ENCODE results near the gene PPOX. TPM values are rescaled to one million over a fixed set of nuclear protein-coding genes. Genes with fewer than 3 reads are reported as not detected.

The PPOX gene
- total RNA-seq, 1 experiment from 2014 or later, result 25.4 TPM

DNA sequence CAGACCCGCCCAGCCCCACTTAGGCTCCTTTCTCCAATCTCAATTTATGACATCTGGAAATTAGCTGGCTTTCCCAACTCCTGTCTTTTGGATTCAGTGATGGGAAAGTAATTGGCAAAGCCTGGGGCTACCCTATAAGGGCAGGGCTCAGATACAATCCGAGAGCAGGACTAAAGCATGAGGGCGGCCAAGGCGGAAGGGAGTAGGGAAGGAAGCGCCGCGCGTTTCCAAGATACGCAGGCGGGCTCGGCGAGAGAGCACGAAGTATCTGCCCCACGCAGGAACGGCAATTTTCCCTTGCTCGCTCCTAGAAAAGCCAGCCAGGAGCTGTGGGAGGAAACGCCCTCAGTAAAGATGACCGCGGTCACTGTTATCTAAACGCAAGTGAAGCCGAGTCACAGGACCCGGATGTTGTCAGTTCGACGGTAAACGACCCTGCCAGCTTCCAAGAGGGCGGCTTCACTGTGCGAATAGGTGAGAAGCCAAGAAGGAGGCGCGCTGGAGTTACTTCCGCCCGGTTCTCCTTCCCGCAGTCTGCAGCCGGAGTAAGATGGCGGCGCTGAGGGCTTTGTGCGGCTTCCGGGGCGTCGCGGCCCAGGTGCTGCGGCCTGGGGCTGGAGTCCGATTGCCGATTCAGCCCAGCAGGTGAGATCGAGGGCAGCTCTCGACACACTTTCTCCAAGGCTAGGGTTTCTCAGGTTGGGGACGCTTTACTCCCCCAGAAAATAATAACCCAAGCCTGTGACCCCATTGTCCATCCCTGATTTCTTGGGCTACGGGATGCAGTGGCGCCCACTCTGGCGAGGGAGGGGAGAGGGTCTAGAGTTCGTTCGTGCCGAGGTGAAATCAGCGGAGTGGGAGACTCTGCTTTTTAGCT, 35.8 kb downstream of the PPOX start, which contains the start of gene NDUFS2:
Gene NDUFS2 (plus strand): TSS at position 532 of the 877 bp plus-strand sequence. CDS start 19 bp downstream, at position 551.
- no TSS peak for BruUV-seq (replicated peaks)
- DNase-seq, result peak; percentile 95 to 98
- ChIA-PET POLR2A (interaction anchor here (0.5 to 2.3 kb wide), 13 partner anchors 9 to 188 kb away, joined by 3 to 41 read pairs (median 7); partner anchors contain the start of genes APOA2, B4GALT3, PPOX and SDHC), CTCF (interaction anchor here (0.8 to 1.9 kb wide), 13 partner anchors 11 to 238 kb away, joined by 3 to 34 read pairs (median 4); partner anchors contain the start of genes APOA2, SDHC and TOMM40L)
- Histone ChIP-seq H3K27me3 (replicated peaks; ENCODE audit: control insufficient read depth, insufficient read depth, low read length) (no peaks in the 10 kb centered on the region), H3K36me3 (ENCODE audit: control insufficient read depth, insufficient read depth, low read length) (peaks cover 3% of the 10 kb centered on the region), H3K4me1 (peaks cover 13% of the 10 kb centered on the region; the same call in 1 of the 2 replicates), H3K9me3 (no peaks in the 10 kb centered on the region), H3K4me3 (ENCODE audit: low read depth, low read length) (peak within 1 kb of the TSS; percentile 58)
- Mint-ChIP-seq H3K9me3 (ENCODE audit: unreplicated experiment) (no peaks in the 10 kb centered on the region), H3K4me1 (ENCODE audit: low read depth, unreplicated experiment) (peaks cover 20% of the 10 kb centered on the region), H3K36me3 (ENCODE audit: insufficient read depth, unreplicated experiment) (peaks cover 16% of the 10 kb centered on the region), H3K27ac (ENCODE audit: unreplicated experiment) (peak within 1 kb of the TSS; percentile 85), H3K4me3 (ENCODE audit: unreplicated experiment) (peak within 1 kb of the TSS; percentile 83), H3K27me3 (ENCODE audit: insufficient read depth, unreplicated experiment) (no peaks in the 10 kb centered on the region)
- TF ChIP-seq, protein P1, sequence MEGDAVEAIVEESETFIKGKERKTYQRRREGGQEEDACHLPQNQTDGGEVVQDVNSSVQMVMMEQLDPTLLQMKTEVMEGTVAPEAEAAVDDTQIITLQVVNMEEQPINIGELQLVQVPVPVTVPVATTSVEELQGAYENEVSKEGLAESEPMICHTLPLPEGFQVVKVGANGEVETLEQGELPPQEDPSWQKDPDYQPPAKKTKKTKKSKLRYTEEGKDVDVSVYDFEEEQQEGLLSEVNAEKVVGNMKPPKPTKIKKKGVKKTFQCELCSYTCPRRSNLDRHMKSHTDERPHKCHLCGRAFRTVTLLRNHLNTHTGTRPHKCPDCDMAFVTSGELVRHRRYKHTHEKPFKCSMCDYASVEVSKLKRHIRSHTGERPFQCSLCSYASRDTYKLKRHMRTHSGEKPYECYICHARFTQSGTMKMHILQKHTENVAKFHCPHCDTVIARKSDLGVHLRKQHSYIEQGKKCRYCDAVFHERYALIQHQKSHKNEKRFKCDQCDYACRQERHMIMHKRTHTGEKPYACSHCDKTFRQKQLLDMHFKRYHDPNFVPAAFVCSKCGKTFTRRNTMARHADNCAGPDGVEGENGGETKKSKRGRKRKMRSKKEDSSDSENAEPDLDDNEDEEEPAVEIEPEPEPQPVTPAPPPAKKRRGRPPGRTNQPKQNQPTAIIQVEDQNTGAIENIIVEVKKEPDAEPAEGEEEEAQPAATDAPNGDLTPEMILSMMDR (IDR thresholded peaks at IDR 0.05; ENCODE audit: insufficient read depth in 1 of 2, low read depth in 1 of 2, low read length in 1 of 2, severe bottlenecking in 1 of 2, unreplicated experiment in 1 of 2), result peak in 1 of 2 experiments; percentile 61
- intact Hi-C loops (cut with micrococcal nuclease; ENCODE audit: unreplicated experiment), result no loop called here

DNA sequence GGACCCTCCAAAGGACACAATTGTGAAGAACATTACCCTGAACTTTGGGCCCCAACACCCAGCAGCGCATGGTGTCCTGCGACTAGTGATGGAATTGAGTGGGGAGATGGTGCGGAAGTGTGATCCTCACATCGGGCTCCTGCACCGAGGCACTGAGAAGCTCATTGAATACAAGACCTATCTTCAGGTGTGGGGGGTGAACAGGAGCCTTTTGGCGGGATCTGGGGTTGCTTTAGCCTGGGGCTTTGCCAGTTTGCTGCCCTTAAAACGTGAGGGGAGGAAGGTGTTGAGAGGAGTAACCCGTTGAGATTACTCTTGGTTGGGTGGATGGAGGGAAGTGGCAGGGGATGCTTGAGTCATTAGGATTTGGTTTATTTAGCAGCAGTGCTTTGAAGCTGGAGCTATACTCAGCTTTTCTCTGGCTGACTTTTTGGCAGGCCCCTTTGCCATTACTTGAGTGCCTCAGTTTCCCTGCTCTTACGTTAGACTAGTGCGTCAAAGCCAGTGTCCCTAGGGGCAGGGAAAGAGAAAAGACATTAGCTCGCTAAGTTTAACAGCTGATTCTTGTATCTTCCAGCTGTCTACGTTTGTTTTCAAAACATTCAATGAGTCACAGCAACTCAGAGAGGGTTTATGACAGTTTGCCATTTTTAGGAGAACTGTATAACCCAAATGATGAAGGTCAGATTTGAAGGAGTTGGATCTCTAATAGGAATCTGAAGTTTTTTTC, 40.4 kb downstream of the PPOX start:
- Histone ChIP-seq H3K4me1 (peaks cover 23% of the 10 kb centered on the region), H3K9me3 (no peaks in the 10 kb centered on the region), H3K27me3 (replicated peaks; ENCODE audit: control insufficient read depth, insufficient read depth, low read length) (no peaks in the 10 kb centered on the region), H3K4me3 (ENCODE audit: low read depth, low read length) (no peak overlapping the region), H3K36me3 (ENCODE audit: control insufficient read depth, insufficient read depth, low read length) (peaks cover 9% of the 10 kb centered on the region)
- Mint-ChIP-seq H3K36me3 (ENCODE audit: insufficient read depth, unreplicated experiment) (peaks cover 41% of the 10 kb centered on the region), H3K27me3 (ENCODE audit: insufficient read depth, unreplicated experiment) (no peaks in the 10 kb centered on the region), H3K9me3 (ENCODE audit: unreplicated experiment) (no peaks in the 10 kb centered on the region), H3K4me1 (ENCODE audit: low read depth, unreplicated experiment) (peaks cover 23% of the 10 kb centered on the region), H3K4me3 (ENCODE audit: unreplicated experiment) (no peak overlapping the region), H3K27ac (ENCODE audit: unreplicated experiment) (no peak overlapping the region)
- ChIA-PET POLR2A (no interaction called here), CTCF (interaction anchor here (1.1 kb wide), 1 partner anchor 19 kb away, joined by 8 read pairs; the partner anchor contains the start of gene TOMM40L)
- no TSS peak for BruUV-seq (replicated peaks)
- intact Hi-C loops (cut with micrococcal nuclease; ENCODE audit: unreplicated experiment), result no loop called here
- DNase-seq, result no peak
- TF ChIP-seq, protein P1 (IDR thresholded peaks at IDR 0.05; ENCODE audit: insufficient read depth in 1 of 2, low read depth in 1 of 2, low read length in 1 of 2, severe bottlenecking in 1 of 2, unreplicated experiment in 1 of 2), result no peak

DNA sequence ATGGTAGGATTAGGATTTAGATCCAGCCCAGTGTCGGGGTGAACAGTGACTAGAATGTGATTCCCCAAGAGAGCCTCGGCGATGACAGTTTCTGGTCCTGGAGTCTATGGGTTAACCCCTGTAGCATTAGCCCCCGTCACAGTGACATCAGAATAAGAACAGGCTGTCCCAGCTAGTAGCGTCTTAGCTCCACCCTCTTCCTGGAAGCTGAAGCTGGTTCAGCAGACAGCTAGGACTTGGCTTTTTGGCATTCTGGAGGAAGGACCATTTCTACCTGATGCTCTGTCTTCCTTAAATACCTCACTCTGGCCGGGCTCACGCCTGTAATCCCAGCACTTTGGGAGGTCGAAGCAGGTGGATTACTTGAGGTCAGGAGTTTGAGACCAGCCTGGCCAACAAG, 40.9 kb downstream of the PPOX start:
- BruUV-seq (replicated peaks), result no TSS peak
- intact Hi-C loops (cut with micrococcal nuclease; ENCODE audit: unreplicated experiment), result no loop called here
- no peak for DNase-seq
- Histone ChIP-seq H3K4me1 (peaks cover 21% of the 10 kb centered on the region), H3K4me3 (ENCODE audit: low read depth, low read length) (no peak overlapping the region), H3K27me3 (replicated peaks; ENCODE audit: control insufficient read depth, insufficient read depth, low read length) (no peaks in the 10 kb centered on the region), H3K36me3 (ENCODE audit: control insufficient read depth, insufficient read depth, low read length) (peaks cover 9% of the 10 kb centered on the region), H3K9me3 (no peaks in the 10 kb centered on the region)
- no peaks in the 10 kb centered on the region for H3K27me3 Mint-ChIP-seq (ENCODE audit: insufficient read depth, unreplicated experiment)
- TF ChIP-seq, protein P1 (IDR thresholded peaks at IDR 0.05; ENCODE audit: insufficient read depth in 1 of 2, low read depth in 1 of 2, low read length in 1 of 2, severe bottlenecking in 1 of 2, unreplicated experiment in 1 of 2), result no peak
- H3K4me3 Mint-ChIP-seq (ENCODE audit: unreplicated experiment), result no peak overlapping the region
- peaks cover 42% of the 10 kb centered on the region for H3K36me3 Mint-ChIP-seq (ENCODE audit: insufficient read depth, unreplicated experiment)
- H3K4me1 Mint-ChIP-seq (ENCODE audit: low read depth, unreplicated experiment), result peaks cover 19% of the 10 kb centered on the region
- ChIA-PET CTCF (interaction anchor here (1.1 kb wide), 1 partner anchor 18 kb away, joined by 8 read pairs; the partner anchor contains the start of gene TOMM40L), POLR2A (interaction anchor here (0.6 kb wide), 1 partner anchor 168 kb away, joined by 4 read pairs; no protein-coding TSS in a partner anchor)
- H3K9me3 Mint-ChIP-seq (ENCODE audit: unreplicated experiment), result no peaks in the 10 kb centered on the region
- no peak overlapping the region for H3K27ac Mint-ChIP-seq (ENCODE audit: unreplicated experiment)
